NCI-H1930 (cell line): ENCODE measurements around the gene RAP2C.

Experiments used
- DNase-seq, 2 experiments: peaks; one replicate each; lab custom pipeline; 2025; lab: John Stamatoyannopoulos, UW

RAP2C gene

GRCh38 chrX:132219343-132219768 is at the start of gene RAP2C:
RAP2C (minus strand) TSS chrX:132219447; CDS start chrX:132217268, 2,179 bp downstream.
- peak; percentile 14 to 51 for DNase-seq

- DNase-seq: no peak
These were observed 48.1 kb upstream of the RAP2C start for GRCh38 chrX:132267392-132267791.

- no peak for DNase-seq
These were observed 47.5 kb upstream of the RAP2C start for GRCh38 chrX:132266583-132267355.

GRCh38 chrX:132263127-132263526 is 43.9 kb upstream of the RAP2C start:
- no peak for DNase-seq

- DNase-seq: no peak
These were observed 39.3 kb upstream of the RAP2C start for GRCh38 chrX:132258509-132258908.

- DNase-seq: no peak
These were observed 37.9 kb upstream of the RAP2C start for GRCh38 chrX:132257116-132257515.

- DNase-seq: no peak
These were observed 16.9 kb upstream of the RAP2C start for GRCh38 chrX:132236121-132236520.

GRCh38 chrX:132235488-132235887 is 16.2 kb upstream of the RAP2C start:
- no peak for DNase-seq

- no peak for DNase-seq
These were observed 12.3 kb upstream of the RAP2C start for GRCh38 chrX:132231587-132231986.

GRCh38 chrX:132227383-132228112 is 8.3 kb upstream of the RAP2C start:
- DNase-seq: no peak

- DNase-seq: no peak
These were observed 6.9 kb upstream of the RAP2C start for GRCh38 chrX:132226169-132226568.

- DNase-seq: peak; percentile 62 to 73
These were observed 991 bp downstream of the RAP2C start for GRCh38 chrX:132218100-132218812.

- peak; percentile 57 to 67 for DNase-seq
These were observed 1.8 kb downstream of the RAP2C start for GRCh38 chrX:132217203-132218073.

- no peak for DNase-seq
These were observed 2.4 kb downstream of the RAP2C start for GRCh38 chrX:132216806-132217202.

- no peak for DNase-seq
These were observed 3.0 kb downstream of the RAP2C start for GRCh38 chrX:132216283-132216682.

- DNase-seq: no peak
These were observed 4.7 kb downstream of the RAP2C start for GRCh38 chrX:132214518-132214917.

GRCh38 chrX:132209527-132209926 is 9.7 kb downstream of the RAP2C start:
- DNase-seq: no peak

- DNase-seq: no peak
These were observed 10.8 kb downstream of the RAP2C start for GRCh38 chrX:132208422-132208821.

- DNase-seq: no peak
These were observed 11.3 kb downstream of the RAP2C start for GRCh38 chrX:132207996-132208395.

GRCh38 chrX:132206259-132206658 is 13.0 kb downstream of the RAP2C start:
- no peak for DNase-seq

- DNase-seq: no peak
These were observed 14.6 kb downstream of the RAP2C start for GRCh38 chrX:132204629-132205028.

GRCh38 chrX:132200976-132201375 is 18.3 kb downstream of the RAP2C start:
- DNase-seq: no peak
